HG03103 (cell line): ENCODE measurements around the gene CDH4.

Experiments used
- ATAC-seq: cut with Tn5 transposase; IDR thresholded peaks from one replicate; pipeline ENCODE4 v1.9.1; 2021; ENCODE audit warnings: low read depth; ENCODE audit not compliant: unreplicated experiment

The CDH4 gene

GRCh38 chr20:61668771-61669503 is 416.9 kb downstream of the CDH4 start:
- ATAC-seq: no peak

GRCh38 chr20:61670274-61670673 is 418.2 kb downstream of the CDH4 start:
- no peak for ATAC-seq

GRCh38 chr20:61671559-61671958 is 419.5 kb downstream of the CDH4 start:
- ATAC-seq: no peak

GRCh38 chr20:61673152-61673847 is 421.2 kb downstream of the CDH4 start:
- ATAC-seq: no peak

- no peak for ATAC-seq
Observed at GRCh38 chr20:61674121-61674520, 422.1 kb downstream of the CDH4 start.

- ATAC-seq: no peak
Observed at GRCh38 chr20:61674688-61675087, 422.6 kb downstream of the CDH4 start.

- ATAC-seq: no peak
Observed at GRCh38 chr20:61677928-61678327, 425.9 kb downstream of the CDH4 start.

- ATAC-seq: no peak
Observed at GRCh38 chr20:61678437-61678836, 426.4 kb downstream of the CDH4 start.

- ATAC-seq: no peak
Observed at GRCh38 chr20:61679473-61679872, 427.4 kb downstream of the CDH4 start.

- no peak for ATAC-seq
Observed at GRCh38 chr20:61680096-61680495, 428.0 kb downstream of the CDH4 start.

GRCh38 chr20:61682114-61682995 is 430.3 kb downstream of the CDH4 start:
- no peak for ATAC-seq

GRCh38 chr20:61682996-61683681 is 431.1 kb downstream of the CDH4 start:
- no peak for ATAC-seq

- no peak for ATAC-seq
Observed at GRCh38 chr20:61683721-61684120, 431.7 kb downstream of the CDH4 start.

- ATAC-seq: no peak
Observed at GRCh38 chr20:61684136-61684535, 432.1 kb downstream of the CDH4 start.

- no peak for ATAC-seq
Observed at GRCh38 chr20:61684583-61685235, 432.6 kb downstream of the CDH4 start.

- ATAC-seq: no peak
Observed at GRCh38 chr20:61685462-61685861, 433.4 kb downstream of the CDH4 start.

- ATAC-seq: no peak
Observed at GRCh38 chr20:61686051-61686936, 434.2 kb downstream of the CDH4 start.

- no peak for ATAC-seq
Observed at GRCh38 chr20:61688411-61688810, 436.4 kb downstream of the CDH4 start.

- ATAC-seq: no peak
Observed at GRCh38 chr20:61690150-61690549, 438.1 kb downstream of the CDH4 start.
